ENCODE results near the gene SYTL1.

The SYTL1 gene

GRCh38 chr1:27361044-27361402 lies 19.2 kb downstream of the SYTL1 start:
- in situ Hi-C loops (cut with MboI; ENCODE audit: low sequenced_read_pairs), result no loop called here

DNA sequence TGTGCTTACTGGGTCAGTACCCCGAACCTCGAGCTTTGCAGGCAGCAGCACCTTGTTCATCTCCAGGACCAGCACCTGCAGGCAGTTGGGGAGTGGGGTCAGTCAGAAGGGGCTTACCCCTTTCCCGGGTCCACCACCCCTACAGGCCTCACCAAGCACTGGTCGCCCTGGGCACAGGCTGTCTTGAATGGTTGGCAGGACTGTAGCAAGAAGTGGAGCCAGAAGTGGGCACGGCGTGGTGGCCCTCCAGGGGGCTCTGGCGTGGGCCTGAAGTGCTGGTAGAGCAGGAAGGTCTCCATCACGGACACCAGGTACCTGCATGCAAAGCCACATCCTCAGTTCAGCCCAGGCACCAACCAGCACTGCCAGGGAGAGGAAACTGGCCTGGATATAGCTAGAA lies 19.7 kb downstream of the SYTL1 start:
- in situ Hi-C loops (cut with MboI; ENCODE audit: low sequenced_read_pairs), result no loop called here

- in situ Hi-C loops (cut with MboI; ENCODE audit: low sequenced_read_pairs), result no loop called here
Observed at GRCh38 chr1:27363766-27364695, 22.2 kb downstream of the SYTL1 start.

DNA sequence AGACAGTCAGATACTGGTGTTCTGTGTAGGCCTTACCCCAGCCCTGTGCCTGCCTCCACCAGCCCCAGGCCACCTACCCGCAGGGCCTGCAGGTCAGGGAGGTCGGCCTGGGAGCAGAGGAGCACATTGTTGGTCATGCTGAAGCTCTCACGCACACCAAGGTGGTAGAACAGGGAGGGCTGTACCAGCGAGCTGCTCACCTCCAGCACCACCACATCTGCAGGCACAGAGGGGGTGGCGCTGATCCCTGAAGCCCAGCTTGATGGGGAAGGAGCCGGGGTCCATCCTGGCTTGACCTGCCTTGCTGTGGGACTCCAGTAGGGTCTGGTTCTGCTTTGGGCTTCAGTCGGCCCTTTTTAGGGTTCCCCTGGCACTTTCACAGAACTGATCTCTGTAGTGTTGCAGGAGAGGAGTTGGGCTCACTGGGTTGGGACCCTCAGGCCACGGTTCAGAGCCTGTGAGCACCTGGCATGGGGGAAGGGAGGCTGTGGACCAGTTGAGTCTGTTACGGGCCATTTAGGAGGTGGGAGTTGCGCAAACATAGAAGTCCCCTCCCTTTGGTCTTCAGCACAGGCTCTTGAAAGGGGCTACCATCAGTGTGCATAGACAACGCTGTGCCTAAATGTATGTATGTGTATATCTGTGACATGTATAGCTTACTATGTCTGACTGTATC lies 23.0 kb downstream of the SYTL1 start:
- in situ Hi-C loops (cut with MboI; ENCODE audit: low sequenced_read_pairs), result no loop called here

DNA sequence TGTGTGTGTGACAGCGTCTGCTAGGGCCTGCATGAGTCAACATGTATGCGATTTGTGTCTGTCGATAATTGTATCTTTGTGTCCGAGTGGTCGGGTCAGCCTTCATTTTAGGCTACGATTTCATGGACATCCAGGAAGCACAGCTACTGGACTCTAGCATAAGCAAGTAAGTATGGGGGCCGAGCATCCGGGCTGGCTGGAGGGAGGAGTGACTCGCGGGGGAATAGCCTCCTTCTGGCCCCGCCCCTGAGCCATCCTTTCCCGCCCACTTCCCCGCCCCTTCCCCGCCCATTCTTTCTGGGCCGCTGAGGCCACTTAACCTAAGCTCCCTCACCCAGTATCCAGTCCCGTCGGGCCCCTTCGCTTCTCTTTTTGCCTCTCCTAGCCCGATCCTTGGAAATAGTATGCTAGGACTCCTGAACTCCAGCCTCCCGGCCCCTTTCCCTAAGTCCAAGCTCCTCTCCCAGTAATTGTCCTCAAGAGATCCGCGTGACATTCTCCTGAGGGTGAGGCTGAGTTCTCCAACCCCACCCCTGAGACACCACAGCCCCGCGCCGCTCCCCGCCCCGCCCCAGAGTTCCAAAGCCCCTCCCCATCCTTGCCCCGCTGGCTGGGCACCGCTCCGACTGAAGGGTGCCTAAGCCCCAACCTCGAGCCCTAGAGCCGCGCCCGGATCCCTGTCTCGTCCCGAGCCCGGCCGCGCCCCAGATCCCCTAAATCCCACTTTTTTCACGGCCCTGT lies 23.7 kb downstream of the SYTL1 start:
- in situ Hi-C loops (cut with MboI; ENCODE audit: low sequenced_read_pairs), result no loop called here

- in situ Hi-C loops (cut with MboI; ENCODE audit: low sequenced_read_pairs), result no loop called here
Observed at GRCh38 chr1:27366113-27366410, 24.2 kb downstream of the SYTL1 start.

- in situ Hi-C loops (cut with MboI; ENCODE audit: low sequenced_read_pairs), result no loop called here
Observed at GRCh38 chr1:27366411-27367159, 24.8 kb downstream of the SYTL1 start, which contains the start of gene MAP3K6. Gene MAP3K6 (minus strand): TSS chr1:27366961. CDS start chr1:27366597, 364 bp downstream.

DNA sequence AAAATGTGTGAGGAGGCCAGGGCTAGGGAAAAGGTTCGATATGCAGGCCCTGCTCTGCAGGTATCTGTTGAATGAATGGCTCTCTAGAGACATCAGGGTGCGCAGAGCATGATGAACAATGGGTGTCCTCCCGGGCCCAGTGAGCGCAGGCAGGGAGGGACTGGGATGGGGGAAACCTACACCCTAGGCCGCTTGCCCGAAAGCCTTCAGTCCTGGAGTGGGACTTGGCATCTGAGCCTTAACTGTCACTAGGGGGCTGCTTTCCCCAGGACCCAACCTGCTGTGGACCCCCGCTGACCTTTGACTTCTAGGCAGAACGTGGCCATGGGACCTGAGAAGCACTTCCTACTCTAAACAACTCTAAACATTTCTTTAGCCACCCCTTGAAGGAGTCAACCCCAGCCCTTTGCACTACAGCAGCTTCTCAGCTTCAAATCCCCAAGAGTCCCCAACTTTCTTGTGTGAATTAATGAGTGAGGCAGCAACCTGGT lies 25.4 kb downstream of the SYTL1 start:
- in situ Hi-C loops (cut with MboI; ENCODE audit: low sequenced_read_pairs), result no loop called here

DNA sequence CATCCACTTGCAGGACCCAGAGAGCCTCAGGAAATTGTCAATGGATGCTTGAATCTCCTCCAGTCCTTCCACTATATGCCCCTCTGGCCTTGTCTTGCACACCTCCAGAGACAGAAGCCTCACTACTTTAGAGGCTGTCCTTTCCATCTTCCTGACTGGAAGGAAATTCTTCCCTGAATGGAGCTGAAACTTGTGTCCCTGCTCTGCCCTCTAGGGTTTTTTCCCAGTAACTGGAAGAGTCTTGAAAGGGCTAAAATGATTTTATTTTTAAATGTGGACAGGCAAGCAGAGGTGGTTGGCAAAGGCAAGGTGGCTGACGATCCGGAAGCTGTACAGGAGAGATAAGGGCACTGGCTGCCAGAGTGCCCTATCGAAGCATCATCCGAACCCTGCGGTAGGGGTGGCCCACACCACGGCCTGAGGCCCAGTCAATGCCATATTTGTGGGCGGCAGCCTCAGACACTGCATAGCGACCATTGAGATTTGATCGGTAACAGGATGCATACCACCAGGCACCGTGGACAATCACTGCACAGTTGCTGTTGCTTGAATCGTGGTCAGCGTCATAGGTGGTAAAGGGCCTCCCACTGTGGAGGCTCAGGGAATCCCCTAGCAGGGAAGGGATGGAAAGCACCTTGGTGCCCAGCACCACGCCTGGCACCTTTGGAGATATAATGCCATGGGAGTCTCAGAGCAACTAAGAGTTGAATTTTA lies 27.2 kb downstream of the SYTL1 start:
- in situ Hi-C loops (cut with MboI; ENCODE audit: low sequenced_read_pairs), result no loop called here

GRCh38 chr1:27372022-27372807 lies 30.4 kb downstream of the SYTL1 start:
- in situ Hi-C loops (cut with MboI; ENCODE audit: low sequenced_read_pairs), result no loop called here

DNA sequence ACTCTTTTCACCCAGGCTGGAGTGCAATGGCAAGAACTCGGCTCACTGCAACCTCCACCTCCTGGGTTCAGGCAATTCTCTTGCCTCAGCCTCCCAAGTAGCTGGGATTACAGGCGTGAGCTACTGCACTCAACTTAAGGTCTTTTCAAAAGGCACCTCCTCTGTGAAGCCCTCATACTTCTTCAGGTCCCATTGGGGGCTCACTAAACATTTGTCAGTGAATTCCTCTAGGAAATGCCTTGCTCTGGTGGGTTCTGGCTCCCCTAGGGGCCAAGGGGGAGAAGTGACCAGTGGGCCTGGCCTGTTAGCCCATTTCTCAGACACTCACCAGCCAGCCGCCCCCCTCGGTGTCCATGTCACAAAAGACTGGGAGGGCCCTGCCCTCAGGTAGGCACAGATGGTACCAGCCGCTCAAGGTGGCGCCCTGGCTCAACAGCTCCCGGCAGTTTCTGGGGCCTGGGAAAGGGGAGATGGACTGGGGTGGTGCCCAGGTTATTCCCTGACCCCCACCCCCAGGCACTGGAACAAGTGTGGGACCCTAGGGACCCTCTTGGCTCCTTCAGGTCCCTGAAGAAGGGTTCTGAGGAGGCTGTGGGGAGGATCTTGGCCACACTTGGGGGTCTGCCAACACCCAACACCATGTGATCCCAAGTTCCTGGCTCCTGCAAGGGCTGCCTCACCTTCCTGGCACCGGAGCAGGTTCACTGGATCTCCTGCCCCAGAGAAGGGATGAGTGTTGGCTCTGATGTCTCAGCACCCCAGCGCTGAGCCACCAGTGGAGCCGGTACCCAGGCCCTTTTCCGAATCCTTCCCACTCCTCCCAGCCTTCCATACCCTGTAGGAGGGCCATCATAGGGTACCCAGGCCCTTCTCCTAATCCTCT lies 31.2 kb downstream of the SYTL1 start:
- in situ Hi-C loops (cut with MboI; ENCODE audit: low sequenced_read_pairs), result no loop called here

DNA sequence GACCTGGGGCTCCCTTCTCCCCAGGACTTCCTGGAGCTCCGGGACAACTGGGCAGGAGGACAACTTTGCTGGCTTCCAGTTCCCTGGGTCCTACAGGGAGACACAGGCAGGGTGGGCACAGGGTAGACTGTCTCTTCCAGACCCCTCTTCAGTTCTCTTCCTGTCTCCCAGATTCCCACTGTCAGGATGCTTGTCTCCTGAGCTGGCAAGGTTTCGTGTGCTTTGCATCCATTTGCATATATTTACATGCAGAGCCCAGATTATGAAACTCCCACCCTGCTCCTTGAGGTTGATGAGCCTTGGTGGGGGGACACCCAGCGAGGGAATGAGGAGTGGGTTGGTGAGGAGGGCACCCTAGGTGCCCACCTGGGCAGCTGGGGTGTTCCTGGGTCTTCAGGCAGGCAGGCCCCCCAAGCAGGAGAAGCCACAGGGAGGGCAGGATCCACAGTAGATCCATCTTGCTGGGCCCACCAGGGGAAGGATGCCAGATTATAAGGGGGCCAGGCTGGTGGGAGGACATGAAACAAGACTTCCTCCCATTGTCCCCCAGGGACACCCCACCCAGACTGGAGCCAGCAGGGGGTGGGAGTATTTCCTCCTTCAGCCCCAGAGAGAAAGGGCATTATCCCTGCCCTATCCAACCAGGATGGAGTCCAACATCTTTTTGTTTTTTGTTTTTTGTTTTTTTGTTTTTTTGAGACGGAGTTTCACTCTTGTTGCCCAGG lies 32.7 kb downstream of the SYTL1 start, which contains the start of gene FCN3:
TSS of gene FCN3 (minus strand) at position 463 of the 725 bp plus-strand sequence. CDS start at position 457, 6 bp downstream.
- in situ Hi-C loops (cut with MboI; ENCODE audit: low sequenced_read_pairs), result no loop called here

DNA sequence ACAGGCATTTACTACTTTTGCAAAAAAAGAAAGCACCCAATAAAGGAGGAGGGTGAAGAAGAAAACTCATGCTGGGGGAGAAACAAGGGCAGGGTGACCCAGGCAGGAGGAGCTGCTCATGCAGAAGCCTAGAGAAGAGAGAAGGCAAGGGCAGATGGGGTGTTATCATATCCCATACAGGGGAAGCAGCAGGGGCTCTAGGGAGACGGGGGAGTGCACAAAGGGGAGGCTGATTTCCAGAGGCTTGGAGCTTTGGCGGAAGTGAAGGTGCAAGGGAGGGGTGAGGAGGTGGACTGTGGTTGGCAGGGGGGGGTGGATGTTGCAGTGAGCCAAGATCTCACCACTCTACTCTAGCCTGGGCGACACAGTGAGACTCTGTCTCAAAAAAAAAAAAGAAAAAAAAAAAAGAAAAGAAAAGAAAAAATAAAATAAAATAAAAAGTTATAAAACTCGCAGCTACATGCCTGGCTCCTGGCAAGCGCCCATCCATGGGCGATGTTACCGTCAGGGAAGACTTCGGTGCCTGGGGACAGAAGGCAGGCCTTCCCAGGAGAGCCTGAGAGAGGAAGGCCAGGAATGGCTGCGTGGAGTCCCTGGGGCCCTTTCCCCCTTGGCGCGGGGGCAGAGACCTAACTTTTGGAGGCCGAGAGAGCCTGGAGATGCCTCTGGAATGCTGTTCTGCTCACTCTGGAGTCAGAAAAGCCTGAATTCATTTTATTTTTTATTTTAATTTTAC lies 36.1 kb downstream of the SYTL1 start:
- in situ Hi-C loops (cut with MboI; ENCODE audit: low sequenced_read_pairs), result no loop called here

DNA sequence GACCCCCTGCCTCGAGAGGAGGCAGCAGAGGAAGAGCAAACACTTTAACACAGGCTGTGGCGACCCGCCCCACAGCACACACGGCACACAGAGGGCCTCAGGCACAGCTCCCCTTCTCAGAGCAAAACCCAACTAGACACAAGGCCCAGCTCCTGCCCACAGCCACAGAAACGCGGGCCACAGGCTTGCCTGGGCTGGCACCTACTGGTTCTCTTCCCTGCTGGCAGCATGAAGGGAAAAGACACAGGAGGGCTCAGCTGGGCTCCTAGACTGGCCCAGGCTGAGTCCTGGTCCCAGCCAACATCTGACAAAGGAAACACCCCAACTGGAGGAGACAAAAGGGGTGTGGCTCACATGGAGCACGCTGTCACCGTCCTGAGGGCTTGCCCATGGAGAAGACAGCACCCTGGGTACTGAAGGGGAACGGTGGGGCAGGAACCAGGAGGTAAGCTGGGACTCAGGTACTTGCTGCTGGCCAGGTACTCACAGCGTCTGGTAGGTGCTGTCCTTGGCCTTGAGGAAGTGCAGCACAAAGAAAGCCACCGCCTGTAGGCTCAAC lies 37.8 kb downstream of the SYTL1 start:
- in situ Hi-C loops (cut with MboI; ENCODE audit: low sequenced_read_pairs), result no loop called here

- in situ Hi-C loops (cut with MboI; ENCODE audit: low sequenced_read_pairs), result no loop called here
Observed at GRCh38 chr1:27380224-27380623, 38.4 kb downstream of the SYTL1 start.
